Endothelial cell of umbilical vein (primary cell): ENCODE measurements around the gene FAM200C. TPM values are rescaled to one million over a fixed set of nuclear protein-coding genes. Genes with fewer than 3 reads are reported as not detected.

Experiments
- BruUV-seq: library from RNA; stranded (reverse); fragments of 400-500 nt; replicated peaks from 2 replicates; lab custom pipeline; 2021; lab: Mats Ljungman, UMichigan
- CTCF ChIA-PET: fragments of 300-600, 350-600 bp; sonication (Branson Sonifier 250); formaldehyde crosslinking; loops from one replicate; lab custom pipeline; 2021; ENCODE audit warnings: antibody characterized with exemption, inconsistent platforms; lab: Charles Lee
- POLR2A ChIA-PET: fragments of 300-600, 350-600 bp; sonication (Branson Sonifier 250); formaldehyde crosslinking; loops from one replicate; lab custom pipeline; 2021; ENCODE audit warnings: antibody characterized with exemption, inconsistent platforms; lab: Charles Lee
- DNase-seq: peaks from one replicate; pipeline ENCODE4 v3.0.0-alpha.2; 2011; ENCODE audit warnings: low read depth, low spot score
- FAIRE-seq: peaks from 2 replicates; lab custom pipeline; 2011; peaks lifted over from hg19 to GRCh38; lab: Jason Lieb, UNC
- H2AFZ ChIP-seq: 2 replicates; pipeline ENCODE4 v1.6.0; 2012; ENCODE audit warnings: low read depth, low read length, control low read depth, inconsistent platforms
- H3K27ac ChIP-seq: 2 replicates; pipeline ENCODE4 v1.5.1; 2011; ENCODE audit warnings: low read depth, mild to moderate bottlenecking, control low read depth, low read length, moderate library complexity; ENCODE audit not compliant: insufficient read depth
- H3K27me3 ChIP-seq, 2 experiments: 2 replicates each; pipeline versions ENCODE4 v1.6.0 to v1.6.1; 2011; ENCODE audit warnings: low read length in 2 of 2, mixed read lengths in 1 of 2; ENCODE audit not compliant: control insufficient read depth in 2 of 2, insufficient read depth in 2 of 2
- H3K36me3 ChIP-seq, 2 experiments: 2 replicates in 1 of 2; 3 replicates in 1 of 2; pipeline ENCODE4 v1.5.1; 2011; ENCODE audit warnings: low read length in 2 of 2, mild to moderate bottlenecking in 1 of 2, moderate library complexity in 1 of 2; ENCODE audit not compliant: control insufficient read depth in 2 of 2, insufficient read depth in 2 of 2; ENCODE audit errors: extremely low read depth in 1 of 2
- H3K4me1 ChIP-seq: 3 replicates; pipeline ENCODE4 v1.5.1; 2011; ENCODE audit warnings: mild to moderate bottlenecking, low read length; ENCODE audit not compliant: control insufficient read depth, insufficient read depth; ENCODE audit errors: extremely low read depth
- H3K4me2 ChIP-seq: 2 replicates; pipeline ENCODE4 v1.6.1; 2011; ENCODE audit warnings: low read length, control low read depth, mixed read lengths; ENCODE audit not compliant: insufficient read depth
- H3K4me3 ChIP-seq, 3 experiments: fragments of 200-600 bp in 1 of 3; sonication (generic), shearing (Covaris generic) in 1 of 3; replicated peaks in 1 of 3; 2 replicates each; pipeline ENCODE4 v1.5.1; 2011 to 2016; ENCODE audit warnings: control low read depth in 3 of 3, low read length in 3 of 3, mild to moderate bottlenecking in 2 of 3, inconsistent platforms in 1 of 3, low read depth in 1 of 3, moderate library complexity in 1 of 3; ENCODE audit not compliant: insufficient read depth in 1 of 3
- H3K79me2 ChIP-seq: 2 replicates; pipeline ENCODE4 v1.6.0; 2012; ENCODE audit warnings: low read length, inconsistent platforms; ENCODE audit not compliant: control insufficient read depth, insufficient read depth
- H3K9ac ChIP-seq: replicated peaks from 2 replicates; pipeline ENCODE3; 2011; ENCODE audit warnings: low read length, control low read depth; ENCODE audit not compliant: insufficient read depth; ENCODE audit errors: extremely low read depth
- H3K9me1 ChIP-seq: replicated peaks from 3 replicates; pipeline ENCODE4 v1.6.0; 2011; ENCODE audit warnings: mild to moderate bottlenecking, low read length; ENCODE audit not compliant: control insufficient read depth, insufficient read depth; ENCODE audit errors: extremely low read depth
- H3K9me3 ChIP-seq: replicated peaks from 2 replicates; pipeline ENCODE4 v1.5.1; 2012; ENCODE audit warnings: low read length, inconsistent platforms; ENCODE audit not compliant: control insufficient read depth, insufficient read depth
- H4K20me1 ChIP-seq: replicated peaks from 2 replicates; pipeline ENCODE3; 2011; ENCODE audit warnings: mild to moderate bottlenecking, low read length; ENCODE audit not compliant: control insufficient read depth, insufficient read depth; ENCODE audit errors: extremely low read depth
- EZH2 ChIP-seq: IDR thresholded peaks from 2 replicates; pipeline ENCODE4 v1.6.1; 2012; ENCODE audit warnings: borderline replicate concordance, low read depth, mild to moderate bottlenecking, moderate library complexity, low read length, inconsistent platforms; ENCODE audit not compliant: severe bottlenecking
- FOS ChIP-seq: IDR thresholded peaks from 2 replicates; pipeline ENCODE4 v1.6.1; 2011; ENCODE audit warnings: mild to moderate bottlenecking, low read length, moderate library complexity, borderline replicate concordance; ENCODE audit not compliant: insufficient read depth
- GATA2 ChIP-seq: IDR thresholded peaks from 2 replicates; pipeline ENCODE4 v1.7.0; 2011; ENCODE audit warnings: low read depth, mild to moderate bottlenecking, moderate library complexity, mixed read lengths, low read length; ENCODE audit not compliant: insufficient read length, insufficient read depth
- JUN ChIP-seq: IDR thresholded peaks from 2 replicates; pipeline ENCODE4 v1.6.1; 2011; ENCODE audit warnings: borderline replicate concordance, low read depth; ENCODE audit not compliant: insufficient read length, insufficient read depth
- MAX ChIP-seq: IDR thresholded peaks from 2 replicates; pipeline ENCODE4 v1.6.1; 2011; ENCODE audit not compliant: insufficient read depth, insufficient read length
- MYC ChIP-seq: IDR thresholded peaks from one replicate; pipeline ENCODE4 v1.6.1; 2011; ENCODE audit warnings: mild to moderate bottlenecking, low read depth, low read length
- POLR2AphosphoS5 ChIP-seq: IDR thresholded peaks from 2 replicates; pipeline ENCODE4 v1.6.1; 2012; ENCODE audit warnings: low read depth, mild to moderate bottlenecking, control low read depth, low read length, moderate library complexity; ENCODE audit not compliant: insufficient read depth
- dilution Hi-C: fragments of 300-500 bp; cut with MboI; formaldehyde crosslinking; loops from one replicate; pipeline ENCODE4 v1.15.0; 2019; ENCODE audit warnings: low sequenced_read_pairs; ENCODE audit not compliant: extremely low pct_ligation_motif_present
- intact Hi-C: fragments of 100-400 bp; cut with micrococcal nuclease; formaldehyde crosslinking; loops from one replicate; pipeline ENCODE4 v1.10.0; 2022
- polyA plus RNA-seq, 4 experiments: library from polyadenylated mRNA; depleted of rRNA in 3 of 4; stranded (reverse) in 3 of 4; unstranded in 1 of 4; fragments of >200 nt; gene quantifications; 2 replicates each; pipeline versions ENCODE4 v1.2.1 to v1.2.3, GENCODE V29; 2011 to 2012; ENCODE audit warnings: missing spikeins in 1 of 4
- total RNA-seq: library from RNA; stranded (reverse); gene quantifications from 2 replicates; pipeline ENCODE4 v1.2.3, GENCODE V29; 2021
- TF ChIP-seq, protein P1 (sequence below), 2 donors: IDR thresholded peaks; 1 replicate in 1 of 2; 2 replicates in 1 of 2; pipeline ENCODE4 v1.5.1; 2011; ENCODE audit warnings: low read length in 2 of 2, mild to moderate bottlenecking in 2 of 2, moderate library complexity in 2 of 2, control low read depth in 1 of 2, inconsistent platforms in 1 of 2, low read depth in 1 of 2; ENCODE audit not compliant: insufficient read depth in 1 of 2; ENCODE audit errors: extremely low read depth in 1 of 2

FAM200C gene
- total and polyA plus RNA-seq, 2 donors (not counting 3 experiments of a cell fraction or from before 2014, with no cell fraction given) = 0.76 to 2.7 TPM

GRCh38 chr5:160398806-160399205 lies 1.0 kb downstream of the FAM200C start:
- peak overlapping the region in 2 of 3 experiments; percentile 57 to 84 for H3K4me3 ChIP-seq
- ChIA-PET POLR2A (no interaction called here), CTCF (interaction anchor here (0.7 to 1.7 kb wide), 2 partner anchors 8 to 377 kb away, joined by 3 to 17 read pairs; no protein-coding TSS in a partner anchor)
- no peaks in the 10 kb centered on the region for H3K27me3 ChIP-seq
- peak; percentile 8 for FAIRE-seq
- DNase-seq = no peak
- H2AFZ ChIP-seq = no peak overlapping the region
- no peaks in the 10 kb centered on the region for H3K9me1 ChIP-seq
- dilution Hi-C loops (no loop called here), intact Hi-C loops (loop anchor here (10.0 kb wide), 2 partner anchors 1114 to 1194 kb away; partner anchors contain the start of gene RNF145)
- no peak for TF ChIP-seq JUN
- TF ChIP-seq FOS = no peak
- no peak for TF ChIP-seq EZH2
- TF ChIP-seq, protein P1, sequence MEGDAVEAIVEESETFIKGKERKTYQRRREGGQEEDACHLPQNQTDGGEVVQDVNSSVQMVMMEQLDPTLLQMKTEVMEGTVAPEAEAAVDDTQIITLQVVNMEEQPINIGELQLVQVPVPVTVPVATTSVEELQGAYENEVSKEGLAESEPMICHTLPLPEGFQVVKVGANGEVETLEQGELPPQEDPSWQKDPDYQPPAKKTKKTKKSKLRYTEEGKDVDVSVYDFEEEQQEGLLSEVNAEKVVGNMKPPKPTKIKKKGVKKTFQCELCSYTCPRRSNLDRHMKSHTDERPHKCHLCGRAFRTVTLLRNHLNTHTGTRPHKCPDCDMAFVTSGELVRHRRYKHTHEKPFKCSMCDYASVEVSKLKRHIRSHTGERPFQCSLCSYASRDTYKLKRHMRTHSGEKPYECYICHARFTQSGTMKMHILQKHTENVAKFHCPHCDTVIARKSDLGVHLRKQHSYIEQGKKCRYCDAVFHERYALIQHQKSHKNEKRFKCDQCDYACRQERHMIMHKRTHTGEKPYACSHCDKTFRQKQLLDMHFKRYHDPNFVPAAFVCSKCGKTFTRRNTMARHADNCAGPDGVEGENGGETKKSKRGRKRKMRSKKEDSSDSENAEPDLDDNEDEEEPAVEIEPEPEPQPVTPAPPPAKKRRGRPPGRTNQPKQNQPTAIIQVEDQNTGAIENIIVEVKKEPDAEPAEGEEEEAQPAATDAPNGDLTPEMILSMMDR (IDR thresholded peaks at IDR 0.05; ENCODE audit: extremely low read depth in 1 of 2, insufficient read depth in 1 of 2, low read depth in 1 of 2, low read length in 2 of 2) = no peak
- no peak for TF ChIP-seq MYC
- no peak for TF ChIP-seq POLR2AphosphoS5
- TF ChIP-seq GATA2 = no peak
- TF ChIP-seq MAX = no peak
- no peaks in the 10 kb centered on the region for H3K9me3 ChIP-seq
- peak overlapping the region; percentile 77 for H3K27ac ChIP-seq
- H3K36me3 ChIP-seq = peaks cover 6 to 7% of the 10 kb centered on the region in 2 experiments
- H4K20me1 ChIP-seq = no peaks in the 10 kb centered on the region
- H3K79me2 ChIP-seq = peaks cover 15% of the 10 kb centered on the region
- peak overlapping the region; percentile 93 for H3K9ac ChIP-seq
- peak overlapping the region; percentile 77 for H3K4me2 ChIP-seq
- BruUV-seq = no TSS peak
- H3K4me1 ChIP-seq = peaks cover 9% of the 10 kb centered on the region
